K562 (cell line): ENCODE measurements around the gene CSMD2. TPM values are rescaled to one million over a fixed set of nuclear protein-coding genes. Genes with fewer than 3 reads are reported as not detected.

Experiments used
- ATAC-seq: fragments of 200-7000 bp; cut with Tn5 transposase; 3 replicates; pipeline ENCODE4 v1.9.1; 2020; ENCODE audit warnings: moderate library complexity
- BruUV-seq: library from RNA; stranded (reverse); fragments of 400-500 nt; replicated peaks from 2 replicates; lab custom pipeline; 2021; lab: Mats Ljungman, UMichigan
- CTCF ChIA-PET: fragments of 300-600 bp; formaldehyde crosslinking; extraction: SDS; loops from one replicate; lab custom pipeline; 2021; ENCODE audit warnings: low intra/inter-chr PET ratio; lab: Yijun Ruan, JAX
- POLR2A ChIA-PET: fragments of 300-600, 350-650 bp; sonication (Branson Sonifier 250); formaldehyde crosslinking; extraction: SDS; loops from one replicate; lab custom pipeline; 2021; ENCODE audit warnings: antibody characterized with exemption, inconsistent platforms; lab: Yijun Ruan, JAX
- DNase-seq, 4 experiments: peaks; one replicate each; pipeline versions ENCODE4 v3.0.0 to v3.0.0-alpha.2; 2011 to 2018; ENCODE audit warnings: low spot score in 3 of 4, mixed read lengths in 3 of 4; ENCODE audit errors: extremely low read depth in 1 of 4
- FAIRE-seq: peaks from 2 replicates; lab custom pipeline; 2011; peaks lifted over from hg19 to GRCh38; lab: Jason Lieb, UNC
- H2AFZ ChIP-seq: 2 replicates; pipeline ENCODE4 v1.6.0; 2011; ENCODE audit warnings: low read depth, low read length, control low read depth, inconsistent platforms
- H3K27ac ChIP-seq: fragments of 200-600 bp; 3 replicates; pipeline ENCODE4 v1.8.0; 2011; ENCODE audit warnings: low read depth, mild to moderate bottlenecking, control low read depth, inconsistent platforms, low read length, moderate library complexity, mixed read lengths; ENCODE audit errors: extremely low read depth
- H3K27me3 ChIP-seq, 2 experiments: fragments of 300-600 bp in 1 of 2; 2 replicates in 1 of 2; 3 replicates in 1 of 2; pipeline versions ENCODE4 v1.6.0 to v1.8.0; 2011; ENCODE audit warnings: inconsistent platforms in 2 of 2, low read length in 2 of 2, mild to moderate bottlenecking in 1 of 2, mixed read lengths in 1 of 2, moderate library complexity in 1 of 2; ENCODE audit not compliant: control insufficient read depth in 2 of 2, insufficient read depth in 2 of 2
- H3K36me3 ChIP-seq: fragments of 300-600 bp; 3 replicates; pipeline ENCODE4 v1.8.0; 2011; ENCODE audit warnings: mild to moderate bottlenecking, low read length, inconsistent platforms; ENCODE audit not compliant: control insufficient read depth, insufficient read depth
- H3K4me1 ChIP-seq, 2 experiments: fragments of 200-600 bp in 1 of 2; replicated peaks in 1 of 2; 2 replicates in 1 of 2; 3 replicates in 1 of 2; pipeline versions ENCODE4 v1.5.1 to v1.8.0; 2011; ENCODE audit warnings: inconsistent platforms in 2 of 2, low read length in 2 of 2, mild to moderate bottlenecking in 1 of 2, mixed read lengths in 1 of 2, moderate library complexity in 1 of 2; ENCODE audit not compliant: control insufficient read depth in 2 of 2, insufficient read depth in 2 of 2
- H3K4me2 ChIP-seq: 2 replicates; pipeline ENCODE4 v1.6.1; 2011; ENCODE audit warnings: low read length, control low read depth, inconsistent platforms, mixed read lengths; ENCODE audit not compliant: insufficient read depth
- H3K4me3 ChIP-seq: fragments of 200-600 bp; sonication (generic), shearing (Covaris generic); 2 replicates; pipeline ENCODE4 v1.5.1; 2016; ENCODE audit warnings: control low read depth, inconsistent platforms
- H3K79me2 ChIP-seq: fragments of 200-600 bp; 3 replicates; pipeline ENCODE4 v1.8.0; 2011; ENCODE audit warnings: low read length, inconsistent platforms; ENCODE audit not compliant: control insufficient read depth, insufficient read depth
- H3K9ac ChIP-seq, 2 experiments: 2 replicates each; pipeline versions ENCODE4 v1.6.0 to v1.6.1; 2011; ENCODE audit warnings: low read depth in 2 of 2, low read length in 2 of 2, control low read depth in 1 of 2, inconsistent platforms in 1 of 2, mild to moderate bottlenecking in 1 of 2, mixed read lengths in 1 of 2; ENCODE audit not compliant: insufficient read depth in 1 of 2
- H3K9me1 ChIP-seq: one replicate; pipeline ENCODE4 v1.6.0; 2011; ENCODE audit warnings: inconsistent platforms, mild to moderate bottlenecking, low read length, moderate library complexity; ENCODE audit not compliant: control insufficient read depth, insufficient read depth
- H3K9me3 ChIP-seq: replicated peaks from 2 replicates; pipeline ENCODE4 v1.5.1; 2011; ENCODE audit warnings: low read depth, low read length, inconsistent platforms; ENCODE audit not compliant: control insufficient read depth, insufficient read depth
- H4K20me1 ChIP-seq: replicated peaks from 2 replicates; pipeline ENCODE4 v1.6.1; 2011; ENCODE audit warnings: low read length, inconsistent platforms, mixed read lengths; ENCODE audit not compliant: control insufficient read depth, insufficient read depth
- ASH1L ChIP-seq: fragments of 450-650 bp; IDR thresholded peaks from 2 replicates; pipeline ENCODE4 v1.6.1; 2018; ENCODE audit warnings: borderline replicate concordance, mild to moderate bottlenecking, low read depth; ENCODE audit not compliant: partially characterized antibody
- FOS ChIP-seq: IDR thresholded peaks from 3 replicates; pipeline ENCODE4 v1.6.1; 2011; ENCODE audit not compliant: insufficient read length; ENCODE audit errors: extremely low read depth
- IRF2 ChIP-seq: sonication (generic); formaldehyde crosslinking; IDR thresholded peaks from 2 replicates; pipeline ENCODE4 v1.8.1; 2022; ENCODE audit warnings: mild to moderate bottlenecking, missing genetic modification reagents
- KDM5B ChIP-seq: fragments of 200-600 bp; sonication (generic); IDR thresholded peaks from 2 replicates; pipeline ENCODE4 v1.6.1; 2012; ENCODE audit warnings: low read depth, mild to moderate bottlenecking, moderate library complexity, low read length, control low read depth, inconsistent platforms; ENCODE audit not compliant: insufficient replicate concordance
- NR2F6 ChIP-seq: fragments of 450-650 bp; formaldehyde crosslinking; IDR thresholded peaks from 2 replicates; pipeline ENCODE4 v1.4.0; 2020; ENCODE audit warnings: mild to moderate bottlenecking
- POLR3G ChIP-seq: IDR thresholded peaks from 2 replicates; pipeline ENCODE4 v1.6.1; 2011; ENCODE audit not compliant: insufficient read length, insufficient replicate concordance; ENCODE audit errors: extremely low read depth
- PTTG1 ChIP-seq: fragments of 450-650 bp; IDR thresholded peaks from 2 replicates; pipeline ENCODE4 v1.6.1; 2016; ENCODE audit warnings: low read depth, mild to moderate bottlenecking, missing genetic modification characterization, missing compliant biosample characterization
- PYGO2 ChIP-seq: fragments of 450-650 bp; IDR thresholded peaks from 2 replicates; pipeline ENCODE4 v1.6.1; 2016; ENCODE audit warnings: mild to moderate bottlenecking, missing genetic modification characterization, moderate library complexity, missing compliant biosample characterization
- ZNF121 ChIP-seq: sonication (generic); formaldehyde crosslinking; conservative IDR thresholded peaks from 2 replicates; pipeline ENCODE4 v1.8.0; 2022; ENCODE audit warnings: missing genetic modification reagents
- ZNF586 ChIP-seq: fragments of 450-650 bp; formaldehyde crosslinking; conservative IDR thresholded peaks from 2 replicates; pipeline ENCODE4 v1.4.0; 2020; ENCODE audit warnings: mild to moderate bottlenecking, moderate library complexity
- WGBS: fragments of 100-300 bp; shearing (Covaris generic); methylation state at CpG from one replicate; pipeline ENCODE4 v1.1.6; 2016; ENCODE audit warnings: low coverage, mixed read lengths; ENCODE audit not compliant: insufficient coverage; ENCODE audit errors: missing lambda C conversion rate; 5-methylcytosine and 5-hydroxymethylcytosine counted together
- in situ Hi-C: fragments of 300-500 bp; cut with MboI; formaldehyde crosslinking; loops from 4 replicates; pipeline ENCODE4 v1.15.0; 2018; ENCODE audit warnings: inconsistent platforms, mixed read lengths
- intact Hi-C: fragments of 100-400 bp; cut with micrococcal nuclease; formaldehyde crosslinking; loops from 2 replicates; pipeline ENCODE4 v1.14.2; 2022
- polyA plus RNA-seq, 8 experiments: library from polyadenylated mRNA; depleted of rRNA in 4 of 8; stranded (reverse) in 5 of 8; unstranded in 3 of 8; fragments of >200 nt; fragmentation: Nextera tagmentation in 2 of 8; fragmentation: Illumina TruSeq in 1 of 8; extraction: Ambion mirVana in 2 of 8; extraction: Trizol in 1 of 8; gene quantifications; 2 replicates each; pipeline versions ENCODE4 v1.2.1 to v1.2.3, GENCODE V29; 2011 to 2014; ENCODE audit warnings: inconsistent platforms in 1 of 8, missing spikeins in 1 of 8
- total RNA-seq, 7 experiments: library from RNA; depleted of rRNA in 6 of 7; stranded (reverse); fragments of >200 nt in 6 of 7; fragmentation: Illumina TruSeq in 2 of 7; extraction: Trizol in 2 of 7; gene quantifications; 2 replicates each; pipeline versions ENCODE4 v1.2.1 to v1.2.3, GENCODE V29; 2011 to 2021; ENCODE audit warnings: low replicate concordance in 1 of 7

The CSMD2 gene
- total and polyA plus RNA-seq, 9 of the 15 experiments (the other 6 are each of a cell fraction or from before 2014, with no cell fraction given) = not detected

DNA sequence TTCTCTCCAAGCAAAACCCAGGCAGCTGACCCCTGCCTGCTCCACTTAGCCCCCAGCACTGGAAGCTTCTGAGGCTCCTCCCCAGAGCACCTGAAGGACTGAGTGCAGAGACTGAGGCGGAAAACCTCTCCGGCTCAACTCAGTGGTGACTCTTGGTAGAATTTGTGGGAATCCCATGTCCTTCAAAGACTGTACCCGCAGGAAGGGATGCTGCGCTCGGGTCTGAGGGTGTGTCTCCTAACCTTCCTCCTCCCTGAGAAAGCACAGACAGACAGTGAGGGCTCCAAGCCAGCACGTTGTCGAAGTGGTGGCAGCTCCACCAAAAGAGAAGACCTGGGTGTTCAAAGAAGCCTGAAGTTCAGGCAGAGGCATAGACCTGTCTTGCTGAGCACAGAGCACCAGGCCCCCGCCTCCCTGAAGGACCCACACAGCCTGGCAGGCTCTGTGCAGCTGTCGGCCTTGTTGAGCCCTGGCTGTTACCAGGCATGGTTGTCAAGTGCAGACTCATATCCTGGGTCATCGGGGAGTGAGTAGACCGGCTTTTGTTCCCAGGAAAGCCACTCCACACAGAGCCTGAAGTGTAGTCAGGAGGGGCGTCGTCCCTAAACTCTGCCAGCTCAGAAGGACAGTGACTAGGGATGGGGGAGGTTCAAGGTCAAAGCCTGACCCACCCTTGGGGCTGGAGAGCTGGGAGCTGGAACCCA is 36.7 kb downstream of the CSMD2 start (continued):
- TF ChIP-seq KDM5B = no peak
- no peak for TF ChIP-seq PTTG1 (tag)
- TF ChIP-seq ASH1L = no peak
- TF ChIP-seq PYGO2 (tag) = no peak
- no peak for TF ChIP-seq NR2F6
- TF ChIP-seq, all 486 proteins: peak for 0

DNA sequence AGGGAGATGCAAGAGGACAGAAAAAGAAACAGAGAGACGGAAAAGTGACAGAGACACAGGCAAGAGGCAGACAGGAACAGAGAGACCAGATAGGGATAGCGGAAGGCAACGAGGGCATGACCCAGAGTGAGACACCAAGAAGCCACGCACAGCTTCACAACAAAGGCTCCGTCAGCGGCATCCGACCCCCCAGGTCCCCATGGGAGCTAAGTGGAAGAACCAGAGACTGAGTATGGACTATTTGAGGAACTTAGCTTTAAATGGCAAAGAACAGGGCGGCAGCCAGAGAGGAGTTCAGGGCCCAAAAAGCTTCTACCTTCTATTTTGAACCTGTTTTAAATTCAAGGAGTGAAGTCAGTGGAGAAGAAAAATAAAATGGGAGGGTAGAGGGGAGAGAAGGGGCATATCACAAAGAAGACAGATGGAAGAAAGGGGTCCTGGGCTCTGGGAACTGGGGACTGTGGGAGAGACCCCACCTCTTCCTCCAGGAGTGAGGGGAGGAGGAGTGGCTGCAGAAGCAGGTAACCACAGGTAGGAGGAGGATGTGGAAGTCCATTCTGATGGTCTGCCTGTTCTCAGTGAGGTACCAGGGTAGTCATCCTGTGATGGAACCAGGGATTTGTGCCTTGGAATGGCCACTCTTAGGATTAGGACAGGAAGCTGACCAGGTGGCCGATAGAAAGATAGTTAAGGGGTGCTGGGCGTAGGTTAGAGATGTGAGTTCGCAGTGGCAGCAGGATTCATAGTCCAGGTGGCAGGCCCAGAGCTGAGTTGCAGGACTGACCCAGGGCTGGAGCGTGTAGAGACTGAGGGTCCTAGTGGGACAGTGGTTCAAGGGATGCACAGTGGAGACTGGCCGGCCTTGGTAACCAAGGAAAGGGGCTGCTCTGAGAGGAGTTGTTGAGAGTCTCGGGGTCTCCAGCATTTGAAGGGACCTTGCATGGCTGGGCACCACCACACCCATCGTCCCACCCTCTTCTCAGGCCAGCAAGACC is 37.7 kb downstream of the CSMD2 start:
- Histone ChIP-seq H3K79me2 (no peaks in the 10 kb centered on the region), H3K9me1 (no peaks in the 10 kb centered on the region), H3K27me3 (peaks cover 0 to 18% of the 10 kb centered on the region in 2 experiments; a peak in 2 of 5 replicates), H2AFZ (no peak overlapping the region), H3K27ac (no peak overlapping the region), H4K20me1 (no peaks in the 10 kb centered on the region), H3K4me1 (no peaks in the 10 kb centered on the region), H3K9ac (no peak overlapping the region), H3K4me2 (no peak overlapping the region), H3K36me3 (no peaks in the 10 kb centered on the region), H3K4me3 (no peak overlapping the region), H3K9me3 (no peaks in the 10 kb centered on the region)
- WGBS = 2% methylated on average over 15 of the region's 15 CpGs
- BruUV-seq = no TSS peak
- no peak for ATAC-seq
- in situ Hi-C loops = no loop called here
- ChIA-PET CTCF (no interaction called here), POLR2A (no interaction called here)
- no peak for DNase-seq
- no peak for FAIRE-seq
- intact Hi-C loops = no loop called here
- no peak for TF ChIP-seq ZNF121 (CRISPR knock-in tag)
- TF ChIP-seq FOS = no peak
- TF ChIP-seq POLR3G = no peak
- TF ChIP-seq ZNF586 (CRISPR knock-in tag) = no peak
- TF ChIP-seq IRF2 (CRISPR knock-in tag) = no peak
